Measurements from ENCODE around the gene HOXC10.

The HOXC10 gene

DNA sequence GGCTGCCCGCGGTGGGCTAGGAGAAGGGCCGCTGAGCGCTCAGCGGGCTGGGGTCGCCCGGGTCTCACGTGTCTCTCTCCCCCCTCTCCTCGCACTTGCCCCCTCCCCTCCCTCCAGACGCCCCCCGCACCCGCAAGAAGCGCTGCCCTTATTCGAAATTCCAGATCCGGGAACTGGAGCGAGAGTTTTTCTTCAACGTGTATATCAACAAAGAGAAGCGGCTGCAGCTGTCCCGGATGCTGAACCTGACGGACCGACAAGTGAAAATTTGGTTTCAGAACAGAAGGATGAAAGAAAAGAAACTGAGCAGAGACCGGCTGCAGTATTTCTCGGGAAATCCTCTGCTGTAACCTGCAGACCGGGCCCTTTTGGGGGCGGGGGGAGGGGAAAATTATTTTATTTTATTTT lies 9.9 kb upstream of the HOXC10 start:
- DNase-seq (ENCODE audit: low read depth): no peak
- H3K4me3 ChIP-seq (ENCODE audit: low read depth, low read length): no peak overlapping the region
- TF ChIP-seq CTCF (IDR thresholded peaks at IDR 0.05; ENCODE audit: low read depth, low read length, missing control alignments): no peak

DNA sequence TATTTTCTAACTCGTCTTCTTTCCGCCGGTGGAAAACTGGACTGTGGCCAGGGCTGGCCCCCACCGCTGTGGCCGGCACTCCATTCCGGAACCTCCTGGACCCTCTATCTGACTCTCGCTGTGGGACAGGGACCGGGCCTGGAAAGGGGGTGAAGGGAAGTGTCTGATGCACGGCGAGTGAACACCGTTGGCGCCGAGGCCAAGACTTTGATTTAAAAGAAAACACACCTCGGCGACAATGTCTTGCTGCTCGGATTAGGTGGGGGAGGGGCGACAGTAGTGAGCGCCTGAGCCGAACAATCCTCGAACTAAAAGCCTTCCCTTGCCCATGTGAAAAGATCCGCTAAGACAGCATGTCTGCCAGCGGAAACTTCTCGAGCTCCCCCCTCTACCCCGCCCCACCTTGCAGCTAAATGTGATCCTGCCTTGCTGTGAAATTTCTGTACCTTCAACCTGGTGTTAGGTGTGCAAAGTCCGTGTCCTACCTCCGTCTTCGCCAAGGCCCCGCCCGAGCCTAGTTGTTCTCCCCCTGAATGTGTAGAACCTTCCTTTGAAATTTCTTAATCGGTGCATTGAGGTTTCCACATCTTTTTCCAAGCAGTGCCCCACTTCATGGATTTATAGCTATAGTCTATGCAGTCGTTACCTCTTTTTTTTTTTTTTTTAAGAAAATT lies 9.3 kb upstream of the HOXC10 start:
- no peak for TF ChIP-seq CTCF (IDR thresholded peaks at IDR 0.05; ENCODE audit: low read depth, low read length, missing control alignments)
- DNase-seq (ENCODE audit: low read depth): no peak
- H3K4me3 ChIP-seq (ENCODE audit: low read depth, low read length): no peak overlapping the region

- DNase-seq (ENCODE audit: low read depth): no peak
- H3K4me3 ChIP-seq (ENCODE audit: low read depth, low read length): no peak overlapping the region
- no peak for TF ChIP-seq CTCF (IDR thresholded peaks at IDR 0.05; ENCODE audit: low read depth, low read length, missing control alignments)
Observed at GRCh38 chr12:53976172-53976822, 8.6 kb upstream of the HOXC10 start.

DNA sequence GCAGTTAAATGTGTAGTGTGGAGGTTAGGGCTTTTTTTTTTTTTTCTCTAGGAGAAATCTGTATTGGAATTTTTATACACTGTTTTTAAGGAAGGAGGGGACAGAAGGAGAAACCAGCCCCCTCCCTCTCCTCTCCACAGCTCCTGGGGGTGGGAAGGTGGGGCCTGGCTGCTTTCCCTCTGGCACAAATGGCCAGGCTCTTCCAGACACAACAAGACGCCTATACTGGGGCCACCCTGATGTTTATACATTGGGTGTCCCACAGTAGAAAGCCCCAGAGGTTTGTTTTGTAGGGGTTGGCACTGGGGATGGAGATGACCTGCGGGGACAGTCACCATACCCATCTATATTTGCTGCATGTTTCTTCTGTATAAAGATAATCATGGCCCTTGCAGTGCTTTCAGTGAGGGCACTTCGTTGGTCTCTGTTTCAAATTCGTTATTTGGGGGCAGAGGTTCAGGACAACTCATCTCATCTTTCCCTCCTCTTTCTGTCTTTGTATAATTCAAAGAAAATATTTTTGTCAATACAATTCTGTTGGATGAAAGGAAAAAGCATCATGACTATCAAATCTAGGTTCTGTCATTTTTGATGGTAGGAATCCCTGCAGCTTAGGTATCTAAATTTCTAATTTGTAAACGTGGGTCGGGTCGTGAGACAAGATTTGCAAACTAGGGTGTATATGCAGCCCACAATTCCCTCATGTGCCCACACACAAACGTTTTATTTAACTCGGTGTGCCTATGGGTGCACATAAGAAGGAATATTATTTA lies 7.9 kb upstream of the HOXC10 start:
- no peak for DNase-seq (ENCODE audit: low read depth)
- H3K4me3 ChIP-seq (ENCODE audit: low read depth, low read length): no peak overlapping the region
- TF ChIP-seq CTCF (IDR thresholded peaks at IDR 0.05; ENCODE audit: low read depth, low read length, missing control alignments): no peak

GRCh38 chr12:53977596-53978445 lies 7.1 kb upstream of the HOXC10 start:
- no peak for TF ChIP-seq CTCF (IDR thresholded peaks at IDR 0.05; ENCODE audit: low read depth, low read length, missing control alignments)
- no peak for DNase-seq (ENCODE audit: low read depth)
- no peak overlapping the region for H3K4me3 ChIP-seq (ENCODE audit: low read depth, low read length)

DNA sequence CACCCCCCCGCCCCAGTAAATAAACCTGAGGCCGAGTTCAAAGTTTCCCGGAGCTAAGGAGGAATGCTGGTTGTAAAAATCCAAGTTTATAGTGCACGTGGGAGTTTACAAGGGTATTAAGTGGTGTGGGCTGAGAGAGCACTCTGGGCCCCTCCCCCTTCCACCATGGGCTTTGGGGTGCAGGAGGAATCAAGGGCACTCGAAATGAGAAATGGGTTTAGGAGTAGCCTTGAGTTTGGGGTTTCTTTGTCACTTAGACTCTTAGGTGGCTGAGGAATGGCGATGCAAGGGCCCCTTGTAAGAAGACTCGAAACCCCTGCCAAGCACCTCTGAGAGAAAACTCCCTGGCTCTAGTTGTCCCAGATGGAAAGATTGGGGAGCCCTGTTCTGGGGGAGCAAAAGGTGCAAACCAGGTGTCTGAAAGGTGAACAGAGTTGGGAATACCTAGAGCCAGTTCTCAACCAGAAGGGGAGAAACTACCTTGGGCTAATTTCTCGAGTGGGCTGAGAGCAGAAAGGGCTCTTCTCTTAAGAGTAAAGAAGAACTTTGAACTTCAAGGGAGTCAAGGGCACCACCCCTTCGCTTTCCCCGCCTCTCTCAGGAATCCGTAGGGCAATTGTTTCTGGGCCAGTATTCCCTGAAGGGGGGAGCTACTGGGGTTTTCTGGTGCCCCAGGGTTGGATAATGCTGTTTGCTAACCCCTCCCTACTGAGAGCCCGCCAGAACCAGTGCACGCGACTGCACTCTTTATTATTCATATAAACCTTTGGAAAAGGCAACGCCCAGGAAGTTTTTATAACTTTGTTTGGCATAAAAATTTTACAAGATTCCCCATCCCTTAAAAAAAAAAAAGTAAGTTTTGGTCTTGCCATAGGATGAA lies 6.2 kb upstream of the HOXC10 start:
- no peak for TF ChIP-seq CTCF (IDR thresholded peaks at IDR 0.05; ENCODE audit: low read depth, low read length, missing control alignments)
- H3K4me3 ChIP-seq (ENCODE audit: low read depth, low read length): no peak overlapping the region
- no peak for DNase-seq (ENCODE audit: low read depth)

Measured in GM12864 (cell line).